GM19372 (cell line): ENCODE data around the gene TSNAXIP1.

Source experiments
- ATAC-seq: cut with Tn5 transposase; IDR thresholded peaks from one replicate; pipeline ENCODE4 v1.9.1; 2021; ENCODE audit warnings: mild to moderate bottlenecking, low read depth, moderate library complexity; ENCODE audit not compliant: unreplicated experiment

TSNAXIP1 gene

GRCh38 chr16:67806428-67807147 is at the start of gene TSNAXIP1, which contains the start of gene RANBP10:
TSNAXIP1 (plus strand) TSS chr16:67806889; CDS start chr16:67807150, 261 bp downstream.
RANBP10 (minus strand) TSS chr16:67806560; CDS start chr16:67806536, 24 bp downstream.
- peak; percentile 87 for ATAC-seq

GRCh38 chr16:67758006-67758405 is 48.7 kb upstream of the TSNAXIP1 start:
- ATAC-seq, result no peak

- no peak for ATAC-seq
These were observed 47.7 kb upstream of the TSNAXIP1 start for GRCh38 chr16:67758966-67759365.

- no peak for ATAC-seq
These were observed 46.3 kb upstream of the TSNAXIP1 start for GRCh38 chr16:67760206-67760955.

- no peak for ATAC-seq
These were observed 45.8 kb upstream of the TSNAXIP1 start for GRCh38 chr16:67760956-67761230.

GRCh38 chr16:67761924-67762323 is 44.8 kb upstream of the TSNAXIP1 start:
- ATAC-seq, result no peak

GRCh38 chr16:67762385-67762784 is 44.3 kb upstream of the TSNAXIP1 start:
- ATAC-seq, result no peak

GRCh38 chr16:67763066-67763465 is 43.6 kb upstream of the TSNAXIP1 start:
- no peak for ATAC-seq

GRCh38 chr16:67764158-67764667 is 42.5 kb upstream of the TSNAXIP1 start:
- no peak for ATAC-seq

- no peak for ATAC-seq
These were observed 40.4 kb upstream of the TSNAXIP1 start for GRCh38 chr16:67766291-67766690.

GRCh38 chr16:67767953-67768352 is 38.7 kb upstream of the TSNAXIP1 start:
- no peak for ATAC-seq

GRCh38 chr16:67770346-67770991 is 36.2 kb upstream of the TSNAXIP1 start:
- ATAC-seq, result no peak

- ATAC-seq, result no peak
These were observed 33.6 kb upstream of the TSNAXIP1 start for GRCh38 chr16:67773099-67773498.

GRCh38 chr16:67773569-67774456 is 32.9 kb upstream of the TSNAXIP1 start:
- no peak for ATAC-seq

- ATAC-seq, result no peak
These were observed 32.2 kb upstream of the TSNAXIP1 start for GRCh38 chr16:67774457-67774853.

- ATAC-seq, result no peak
These were observed 31.4 kb upstream of the TSNAXIP1 start for GRCh38 chr16:67775273-67775672.

- ATAC-seq, result no peak
These were observed 27.3 kb upstream of the TSNAXIP1 start for GRCh38 chr16:67779256-67780014.

- ATAC-seq, result no peak
These were observed 25.7 kb upstream of the TSNAXIP1 start for GRCh38 chr16:67780847-67781564.

GRCh38 chr16:67781565-67781921 is 25.1 kb upstream of the TSNAXIP1 start:
- peak; percentile 54 for ATAC-seq
